HepG2 (cell line): Measurements from ENCODE around the gene RPP21. TPM values are rescaled to one million over a fixed set of nuclear protein-coding genes. Genes with fewer than 3 reads are reported as not detected.

ENCODE experiments used
- ATAC-seq: fragments of 200-7000 bp; cut with Tn5 transposase; 3 replicates; pipeline ENCODE4 v1.9.1; 2020; ENCODE audit warnings: mild to moderate bottlenecking, moderate library complexity
- BruUV-seq: library from RNA; stranded (reverse); fragments of 400-500 nt; replicated peaks from 2 replicates; lab custom pipeline; 2021; lab: Mats Ljungman, UMichigan
- CTCF ChIA-PET: fragments of 300-600 bp; formaldehyde crosslinking; extraction: SDS; loops from one replicate; lab custom pipeline; 2021; ENCODE audit warnings: low total read pairs, inconsistent platforms, low intra/inter-chr PET ratio; lab: Yijun Ruan, JAX
- POLR2A ChIA-PET: fragments of 350-600 bp; sonication (Branson Sonifier 250); formaldehyde crosslinking; loops from one replicate; lab custom pipeline; 2020; ENCODE audit warnings: antibody characterized with exemption, inconsistent platforms; lab: Yijun Ruan, JAX
- DNase-seq: peaks from one replicate; pipeline ENCODE4 v3.0.0-alpha.2; 2015; ENCODE audit warnings: low spot score
- FAIRE-seq: peaks from 3 replicates; lab custom pipeline; 2011; peaks lifted over from hg19 to GRCh38; lab: Jason Lieb, UNC
- H2AFZ ChIP-seq: one replicate; pipeline ENCODE4 v1.6.1; 2011; ENCODE audit warnings: low read length, inconsistent platforms
- H3K27ac ChIP-seq: fragments of 300-600 bp; 3 replicates; pipeline ENCODE4 v1.8.0; 2011; ENCODE audit warnings: mixed run types, mild to moderate bottlenecking, mixed read lengths, low read length, inconsistent platforms; ENCODE audit not compliant: insufficient read depth; ENCODE audit errors: extremely low read length
- H3K27me3 ChIP-seq, 2 experiments: fragments of 200-600 bp in 1 of 2; 2 replicates in 1 of 2; 3 replicates in 1 of 2; pipeline versions ENCODE4 v1.6.0 to v1.8.0; 2011; ENCODE audit warnings: low read length in 2 of 2, mild to moderate bottlenecking in 2 of 2, moderate library complexity in 2 of 2, inconsistent platforms in 1 of 2; ENCODE audit not compliant: insufficient read depth in 2 of 2, control insufficient read depth in 1 of 2
- H3K36me3 ChIP-seq, 2 experiments: fragments of 200-600 bp in 1 of 2; replicated peaks in 1 of 2; 2 replicates in 1 of 2; 3 replicates in 1 of 2; pipeline versions ENCODE4 v1.5.1 to v1.8.0; 2011; ENCODE audit warnings: low read length in 2 of 2, inconsistent platforms in 1 of 2; ENCODE audit not compliant: insufficient read depth in 2 of 2, control insufficient read depth in 1 of 2
- H3K4me1 ChIP-seq: 2 replicates; pipeline ENCODE4 v1.5.1; 2012; ENCODE audit warnings: low read length, inconsistent platforms; ENCODE audit not compliant: insufficient read depth
- H3K4me2 ChIP-seq: 2 replicates; pipeline ENCODE4 v1.6.0; 2011; ENCODE audit warnings: low read depth, low read length, inconsistent platforms
- H3K4me3 ChIP-seq, 3 experiments: fragments of 200-600 bp in 1 of 3; sonication (generic), shearing (Covaris generic) in 1 of 3; replicated peaks in 1 of 3; 2 replicates each; pipeline ENCODE4 v1.5.1; 2011 to 2016; ENCODE audit warnings: low read length in 3 of 3, inconsistent platforms in 2 of 3, low read depth in 2 of 3, mild to moderate bottlenecking in 2 of 3, control low read depth in 1 of 3, mixed read lengths in 1 of 3; ENCODE audit not compliant: insufficient read depth in 1 of 3
- H3K79me2 ChIP-seq: one replicate; pipeline ENCODE4 v1.6.1; 2011; ENCODE audit warnings: low read length, inconsistent platforms; ENCODE audit not compliant: insufficient read depth
- H3K9ac ChIP-seq: 2 replicates; pipeline ENCODE4 v1.6.0; 2011; ENCODE audit warnings: mild to moderate bottlenecking, low read depth, low read length, inconsistent platforms; ENCODE audit not compliant: insufficient read depth
- H3K9me3 ChIP-seq: 2 replicates; pipeline ENCODE4 v1.5.1; 2012; ENCODE audit warnings: mild to moderate bottlenecking, low read length
- H4K20me1 ChIP-seq: 2 replicates; pipeline ENCODE4 v1.6.0; 2011; ENCODE audit warnings: inconsistent platforms, mild to moderate bottlenecking, low read length, moderate library complexity; ENCODE audit not compliant: insufficient read depth
- CTCF ChIP-seq: sonication (generic); formaldehyde crosslinking; IDR thresholded peaks from 2 replicates; pipeline ENCODE4 v1.5.0; 2020; ENCODE audit warnings: mild to moderate bottlenecking, missing genetic modification reagents, moderate library complexity
- ZBTB38 ChIP-seq: sonication (generic); formaldehyde crosslinking; IDR thresholded peaks from 2 replicates; pipeline ENCODE4 v1.5.1; 2020; ENCODE audit warnings: mild to moderate bottlenecking, missing genetic modification reagents
- WGBS: methylation state at CpG from one replicate; pipeline ENCODE4 v1.1.6; 2017; ENCODE audit warnings: low lambda C conversion rate; 5-methylcytosine and 5-hydroxymethylcytosine counted together
- in situ Hi-C: cut with HindIII; loops from 2 replicates; pipeline ENCODE4 v1.10.0; 2017; ENCODE audit warnings: low pct_unique_long_range_greater_than_20kb; ENCODE audit not compliant: extremely low pct_ligation_motif_present
- intact Hi-C: fragments of 100-400 bp; cut with micrococcal nuclease; formaldehyde crosslinking; loops from one replicate; pipeline ENCODE4 v1.10.0; 2022; ENCODE audit not compliant: unreplicated experiment
- polyA plus RNA-seq, 8 experiments: library from polyadenylated mRNA; depleted of rRNA in 3 of 8; stranded (reverse) in 7 of 8; unstranded in 1 of 8; fragments of >200 nt; fragmentation: Illumina TruSeq in 4 of 8; extraction: Trizol in 4 of 8; gene quantifications; 2 replicates each; pipeline versions ENCODE4 v1.2.1 to v1.2.3, GENCODE V29; 2011 to 2016; ENCODE audit warnings: low read depth in 4 of 8, missing spikeins in 1 of 8, mixed read lengths in 1 of 8; ENCODE audit not compliant: insufficient read depth in 1 of 8
- total RNA-seq, 5 experiments: library from RNA; depleted of rRNA; stranded (reverse); fragments of >200 nt; fragmentation: Illumina TruSeq; extraction: Trizol; gene quantifications; 2 replicates each; pipeline ENCODE4 v1.2.3, GENCODE V29; 2016; ENCODE audit warnings: low read depth in 1 of 5
- TF ChIP-seq, protein P1 (sequence below): sonication (generic); formaldehyde crosslinking; IDR thresholded peaks from 2 replicates; pipeline ENCODE4 v1.5.1; 2020; ENCODE audit warnings: missing genetic modification reagents, mild to moderate bottlenecking, borderline replicate concordance
- TF ChIP-seq, protein P2 (sequence below): sonication (generic); formaldehyde crosslinking; IDR thresholded peaks from 2 replicates; pipeline ENCODE4 v1.9.0; 2021; ENCODE audit warnings: mild to moderate bottlenecking, missing genetic modification reagents

The RPP21 gene
- total and polyA plus RNA-seq, 2 of the 13 experiments (the other 11 are each of a cell fraction or from before 2014, with no cell fraction given), result 53.1 to 72.3 TPM

GRCh38 chr6:30380464-30380863 is 35.5 kb downstream of the RPP21 start:
- TF ChIP-seq ZBTB38, result no peak
- TF ChIP-seq, protein P1, sequence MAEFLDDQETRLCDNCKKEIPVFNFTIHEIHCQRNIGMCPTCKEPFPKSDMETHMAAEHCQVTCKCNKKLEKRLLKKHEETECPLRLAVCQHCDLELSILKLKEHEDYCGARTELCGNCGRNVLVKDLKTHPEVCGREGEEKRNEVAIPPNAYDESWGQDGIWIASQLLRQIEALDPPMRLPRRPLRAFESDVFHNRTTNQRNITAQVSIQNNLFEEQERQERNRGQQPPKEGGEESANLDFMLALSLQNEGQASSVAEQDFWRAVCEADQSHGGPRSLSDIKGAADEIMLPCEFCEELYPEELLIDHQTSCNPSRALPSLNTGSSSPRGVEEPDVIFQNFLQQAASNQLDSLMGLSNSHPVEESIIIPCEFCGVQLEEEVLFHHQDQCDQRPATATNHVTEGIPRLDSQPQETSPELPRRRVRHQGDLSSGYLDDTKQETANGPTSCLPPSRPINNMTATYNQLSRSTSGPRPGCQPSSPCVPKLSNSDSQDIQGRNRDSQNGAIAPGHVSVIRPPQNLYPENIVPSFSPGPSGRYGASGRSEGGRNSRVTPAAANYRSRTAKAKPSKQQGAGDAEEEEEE (CRISPR knock-in tag), result no peak
- Histone ChIP-seq H4K20me1 (no peaks in the 10 kb centered on the region), H3K9ac (no peak overlapping the region), H3K4me3 (no peak overlapping the region), H3K79me2 (no peaks in the 10 kb centered on the region), H3K27me3 (peaks cover 0 to 3% of the 10 kb centered on the region in 2 experiments; a peak in 1 of 5 replicates), H3K4me1 (no peaks in the 10 kb centered on the region), H2AFZ (no peak overlapping the region), H3K4me2 (no peak overlapping the region), H3K36me3 (no peaks in the 10 kb centered on the region), H3K9me3 (no peaks in the 10 kb centered on the region), H3K27ac (no peak overlapping the region)
- no peak for ATAC-seq
- CTCF ChIA-PET, result no interaction called here
- no peak for FAIRE-seq
- intact Hi-C loops (no loop called here), in situ Hi-C loops (no loop called here)
- no peak for DNase-seq
- POLR2A ChIA-PET, result no interaction called here
- WGBS, result 0% methylated on average over 5 of the region's 5 CpGs
- no TSS peak for BruUV-seq

DNA sequence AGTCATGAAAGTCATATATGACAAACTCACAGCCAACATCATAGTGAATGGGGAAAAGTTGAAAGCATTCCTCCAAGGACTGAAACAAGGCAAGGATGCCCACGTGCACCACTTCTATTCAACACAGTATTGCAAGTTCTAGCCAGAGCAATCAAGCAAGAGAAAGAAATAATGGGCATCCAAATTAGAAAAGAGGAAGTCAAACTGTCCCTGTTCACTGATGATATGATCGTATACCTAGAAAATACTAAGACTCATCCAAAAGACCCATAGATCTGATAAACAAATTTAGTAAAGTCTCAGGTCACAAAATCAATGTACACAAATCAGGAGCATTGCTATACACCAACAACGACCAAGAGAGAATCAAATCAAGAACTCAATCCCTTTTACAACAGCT is 41.2 kb downstream of the RPP21 start:
- TF ChIP-seq, protein P2, sequence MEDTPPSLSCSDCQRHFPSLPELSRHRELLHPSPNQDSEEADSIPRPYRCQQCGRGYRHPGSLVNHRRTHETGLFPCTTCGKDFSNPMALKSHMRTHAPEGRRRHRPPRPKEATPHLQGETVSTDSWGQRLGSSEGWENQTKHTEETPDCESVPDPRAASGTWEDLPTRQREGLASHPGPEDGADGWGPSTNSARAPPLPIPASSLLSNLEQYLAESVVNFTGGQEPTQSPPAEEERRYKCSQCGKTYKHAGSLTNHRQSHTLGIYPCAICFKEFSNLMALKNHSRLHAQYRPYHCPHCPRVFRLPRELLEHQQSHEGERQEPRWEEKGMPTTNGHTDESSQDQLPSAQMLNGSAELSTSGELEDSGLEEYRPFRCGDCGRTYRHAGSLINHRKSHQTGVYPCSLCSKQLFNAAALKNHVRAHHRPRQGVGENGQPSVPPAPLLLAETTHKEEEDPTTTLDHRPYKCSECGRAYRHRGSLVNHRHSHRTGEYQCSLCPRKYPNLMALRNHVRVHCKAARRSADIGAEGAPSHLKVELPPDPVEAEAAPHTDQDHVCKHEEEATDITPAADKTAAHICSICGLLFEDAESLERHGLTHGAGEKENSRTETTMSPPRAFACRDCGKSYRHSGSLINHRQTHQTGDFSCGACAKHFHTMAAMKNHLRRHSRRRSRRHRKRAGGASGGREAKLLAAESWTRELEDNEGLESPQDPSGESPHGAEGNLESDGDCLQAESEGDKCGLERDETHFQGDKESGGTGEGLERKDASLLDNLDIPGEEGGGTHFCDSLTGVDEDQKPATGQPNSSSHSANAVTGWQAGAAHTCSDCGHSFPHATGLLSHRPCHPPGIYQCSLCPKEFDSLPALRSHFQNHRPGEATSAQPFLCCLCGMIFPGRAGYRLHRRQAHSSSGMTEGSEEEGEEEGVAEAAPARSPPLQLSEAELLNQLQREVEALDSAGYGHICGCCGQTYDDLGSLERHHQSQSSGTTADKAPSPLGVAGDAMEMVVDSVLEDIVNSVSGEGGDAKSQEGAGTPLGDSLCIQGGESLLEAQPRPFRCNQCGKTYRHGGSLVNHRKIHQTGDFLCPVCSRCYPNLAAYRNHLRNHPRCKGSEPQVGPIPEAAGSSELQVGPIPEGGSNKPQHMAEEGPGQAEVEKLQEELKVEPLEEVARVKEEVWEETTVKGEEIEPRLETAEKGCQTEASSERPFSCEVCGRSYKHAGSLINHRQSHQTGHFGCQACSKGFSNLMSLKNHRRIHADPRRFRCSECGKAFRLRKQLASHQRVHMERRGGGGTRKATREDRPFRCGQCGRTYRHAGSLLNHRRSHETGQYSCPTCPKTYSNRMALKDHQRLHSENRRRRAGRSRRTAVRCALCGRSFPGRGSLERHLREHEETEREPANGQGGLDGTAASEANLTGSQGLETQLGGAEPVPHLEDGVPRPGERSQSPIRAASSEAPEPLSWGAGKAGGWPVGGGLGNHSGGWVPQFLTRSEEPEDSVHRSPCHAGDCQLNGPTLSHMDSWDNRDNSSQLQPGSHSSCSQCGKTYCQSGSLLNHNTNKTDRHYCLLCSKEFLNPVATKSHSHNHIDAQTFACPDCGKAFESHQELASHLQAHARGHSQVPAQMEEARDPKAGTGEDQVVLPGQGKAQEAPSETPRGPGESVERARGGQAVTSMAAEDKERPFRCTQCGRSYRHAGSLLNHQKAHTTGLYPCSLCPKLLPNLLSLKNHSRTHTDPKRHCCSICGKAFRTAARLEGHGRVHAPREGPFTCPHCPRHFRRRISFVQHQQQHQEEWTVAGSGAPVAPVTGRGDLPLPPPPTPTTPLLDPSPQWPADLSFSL (CRISPR knock-in tag), result no peak
- TF ChIP-seq CTCF (CRISPR knock-in tag), result no peak
- TF ChIP-seq, all 625 proteins: peak for 0
- WGBS, result 2% methylated on average over 3 of the region's 3 CpGs

More for the DNA sequence above, 41.2 kb downstream of the RPP21 start:
- DNase-seq (no peak), FAIRE-seq (no peak), ATAC-seq (no peak)
- intact Hi-C loops (no loop called here), in situ Hi-C loops (no loop called here)
- Histone ChIP-seq H3K79me2 (no peaks in the 10 kb centered on the region), H3K4me2 (no peak overlapping the region), H3K9ac (no peak overlapping the region), H3K4me3 (no peak overlapping the region), H2AFZ (no peak overlapping the region), H3K27ac (no peak overlapping the region), H3K36me3 (no peaks in the 10 kb centered on the region), H3K9me3 (no peaks in the 10 kb centered on the region), H3K4me1 (no peaks in the 10 kb centered on the region), H3K27me3 (peaks cover 1 to 12% of the 10 kb centered on the region in 2 experiments; a peak in 2 of 5 replicates), H4K20me1 (no peaks in the 10 kb centered on the region; the same call in 1 of the 2 replicates)
- CTCF ChIA-PET, result no interaction called here
- BruUV-seq, result no TSS peak
- POLR2A ChIA-PET, result no interaction called here
